ENCODE measurements around the gene CDH22.

Gene CDH22

GRCh38 chr20:46235077-46235476, 73.2 kb downstream of the CDH22 start:
- no peak for DNase-seq

- DNase-seq: no peak
Measured at GRCh38 chr20:46233701-46234100, 74.6 kb downstream of the CDH22 start.

DNA sequence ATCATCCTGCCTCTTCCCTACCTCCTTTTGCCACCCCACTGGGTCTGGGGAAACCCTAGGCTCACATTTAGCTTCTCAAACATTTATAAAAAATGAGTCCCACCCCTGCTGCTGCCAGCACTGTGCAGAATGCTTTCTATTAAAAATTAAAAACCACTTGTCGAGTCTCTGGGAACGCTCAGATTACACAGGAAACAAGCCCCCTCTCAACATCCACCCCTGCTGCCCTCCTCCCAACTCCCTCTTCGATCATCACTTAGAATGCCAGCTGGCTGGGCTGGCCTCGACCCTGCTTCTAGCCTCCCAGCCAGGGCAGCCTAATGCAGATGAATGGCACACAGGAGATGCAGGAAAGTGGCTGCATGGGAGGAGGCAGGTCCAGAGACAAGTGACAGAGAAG, 75.8 kb downstream of the CDH22 start:
- DNase-seq: no peak

- no peak for DNase-seq
Measured at GRCh38 chr20:46230801-46231282, 77.5 kb downstream of the CDH22 start.

- no peak for DNase-seq
Measured at GRCh38 chr20:46230106-46230491, 78.2 kb downstream of the CDH22 start.

GRCh38 chr20:46229478-46230105, 78.7 kb downstream of the CDH22 start:
- no peak for DNase-seq

DNA sequence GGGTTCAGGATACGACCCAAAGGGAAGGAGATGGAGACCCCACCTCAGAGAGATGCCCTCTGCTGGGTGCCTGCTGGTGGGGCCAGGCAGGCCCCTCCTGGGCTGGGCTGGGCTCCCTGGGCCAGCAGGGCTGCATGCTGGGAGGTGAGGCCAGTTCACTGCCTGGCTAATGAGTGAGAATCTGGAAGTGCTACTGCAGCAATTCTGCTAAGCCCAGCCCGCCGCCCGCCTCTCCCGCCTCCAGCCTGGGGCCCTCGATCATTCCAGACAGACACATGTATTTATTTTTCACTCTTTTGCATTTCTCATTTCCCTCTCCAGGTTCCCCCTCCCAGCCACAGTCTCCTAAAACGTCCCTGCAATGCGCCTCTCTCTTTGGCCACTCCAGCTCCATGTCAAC, 79.6 kb downstream of the CDH22 start:
- DNase-seq: no peak

GRCh38 chr20:46227272-46227767, 81.0 kb downstream of the CDH22 start:
- DNase-seq: no peak

- DNase-seq: no peak
Measured at GRCh38 chr20:46226602-46227001, 81.7 kb downstream of the CDH22 start.

DNA sequence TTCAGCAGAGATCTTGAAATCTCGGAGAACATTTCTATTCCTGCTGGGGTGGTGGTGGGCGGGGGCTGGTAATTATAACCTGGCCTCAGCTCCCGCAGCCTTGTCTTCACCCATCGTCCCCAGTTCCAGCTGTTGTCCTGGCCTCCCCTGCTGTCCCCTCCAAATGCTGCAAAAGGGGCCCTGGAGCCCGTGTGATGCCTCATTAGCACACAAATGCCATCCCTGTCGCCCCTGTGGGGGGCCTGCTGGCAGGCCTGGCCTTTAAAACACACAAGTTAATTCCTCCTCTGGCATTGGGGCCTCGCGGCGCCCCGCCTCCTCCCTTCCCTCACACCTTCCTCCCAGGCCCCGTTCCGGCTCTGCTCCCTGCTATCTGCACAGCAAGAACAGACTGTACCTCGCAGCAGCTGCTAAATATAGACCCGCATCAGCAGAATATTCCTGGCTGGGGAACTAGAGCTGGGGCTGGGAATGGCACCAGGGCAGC, 85.7 kb downstream of the CDH22 start:
- DNase-seq: no peak

GRCh38 chr20:46221256-46221833, 87.0 kb downstream of the CDH22 start:
- no peak for DNase-seq

DNA sequence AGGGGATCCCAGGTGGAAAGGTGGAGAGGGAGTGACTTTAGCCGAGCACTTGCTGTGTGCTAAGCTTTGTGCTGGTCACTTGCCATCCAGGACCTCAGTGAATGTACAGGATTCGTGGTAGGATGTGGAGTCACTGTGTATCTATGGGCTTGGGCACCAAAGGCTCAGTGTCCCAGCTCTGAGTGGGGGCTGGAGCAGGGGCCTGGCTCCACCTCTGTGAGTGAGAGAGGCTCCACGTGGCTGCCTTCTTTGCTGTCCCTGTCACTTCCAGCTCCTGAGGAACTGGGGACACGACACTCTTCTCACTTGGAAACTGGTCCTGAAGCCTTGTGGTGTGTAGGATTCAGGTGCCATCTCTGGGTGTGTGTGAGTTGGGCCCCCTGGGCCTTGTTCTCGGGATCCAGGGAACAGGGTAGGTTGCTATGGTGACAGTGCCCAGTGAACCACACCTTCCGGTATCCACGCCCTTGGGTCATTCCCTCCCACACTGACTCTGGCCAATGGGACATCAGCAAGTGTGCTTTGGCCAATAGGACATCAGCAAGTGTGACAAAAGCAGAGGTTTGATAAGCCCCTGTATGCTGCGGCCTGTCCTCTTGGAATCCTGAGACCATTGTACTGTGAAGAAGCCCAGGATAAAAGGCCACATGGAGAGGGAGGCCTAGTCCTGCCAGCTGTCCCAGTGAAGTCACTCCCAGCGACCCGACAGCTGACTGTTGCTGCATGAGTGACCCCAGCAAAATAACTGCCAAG, 87.7 kb downstream of the CDH22 start:
- no peak for DNase-seq

DNA sequence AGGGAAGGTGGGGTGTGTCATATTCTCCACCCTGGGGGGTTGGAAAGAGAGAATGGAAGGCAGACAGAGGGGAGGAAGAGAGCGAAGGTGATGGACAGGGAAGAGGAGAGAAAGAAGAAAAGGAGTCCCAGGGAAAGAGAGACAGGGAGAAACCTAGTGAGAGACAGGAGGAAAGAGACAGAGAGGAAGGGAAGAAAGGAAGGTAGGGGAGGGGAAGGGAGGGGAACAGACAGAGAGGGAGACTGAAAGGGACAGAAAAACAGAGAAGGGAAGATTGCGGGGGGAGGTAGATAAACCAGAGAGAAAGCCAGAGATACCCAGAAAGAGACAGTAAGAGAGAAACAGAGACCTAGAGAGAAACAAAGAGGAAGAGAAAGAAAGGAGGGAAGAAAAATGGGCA, 88.4 kb downstream of the CDH22 start:
- DNase-seq: no peak

DNA sequence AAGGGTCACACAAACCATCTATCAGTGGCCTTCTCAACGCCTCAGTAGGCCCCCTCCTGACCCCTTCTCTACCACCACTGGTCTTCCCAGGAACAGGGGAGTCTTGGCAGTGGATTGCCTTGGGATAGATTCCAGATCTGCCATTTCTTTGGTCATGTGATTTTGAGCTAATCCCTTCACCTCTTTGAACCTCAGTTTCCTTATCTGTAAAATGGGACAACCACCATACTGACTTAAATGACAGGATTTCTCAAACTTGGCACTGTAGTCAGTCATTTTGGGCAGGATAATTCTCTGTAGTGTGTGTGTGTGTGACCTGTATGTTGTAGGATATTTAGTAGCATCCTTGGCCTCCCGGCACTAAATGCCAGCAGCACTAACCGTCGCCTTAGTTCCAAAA, 89.1 kb downstream of the CDH22 start:
- DNase-seq: no peak

- no peak for DNase-seq
Measured at GRCh38 chr20:46218656-46219055, 89.6 kb downstream of the CDH22 start.

DNA sequence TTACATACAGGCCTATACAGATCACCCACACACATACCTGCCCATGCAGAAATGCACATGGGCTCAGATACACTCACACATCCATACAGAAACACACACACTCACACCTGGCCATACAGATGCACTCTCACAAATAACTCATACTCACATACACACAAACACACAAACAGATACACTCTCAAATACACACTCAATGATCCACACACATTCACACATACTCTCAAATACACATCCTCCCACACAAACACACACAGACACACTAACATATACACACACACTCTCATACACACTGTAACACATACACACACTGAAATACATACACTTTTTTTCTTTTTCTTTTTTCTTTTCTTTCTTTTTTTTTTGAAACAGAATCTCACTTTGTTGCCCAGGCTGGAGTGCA, 90.7 kb downstream of the CDH22 start:
- DNase-seq: no peak

- DNase-seq: no peak
Measured at GRCh38 chr20:46216770-46217464, 91.4 kb downstream of the CDH22 start.

GRCh38 chr20:46215913-46216707, 92.2 kb downstream of the CDH22 start:
- DNase-seq: no peak

DNA sequence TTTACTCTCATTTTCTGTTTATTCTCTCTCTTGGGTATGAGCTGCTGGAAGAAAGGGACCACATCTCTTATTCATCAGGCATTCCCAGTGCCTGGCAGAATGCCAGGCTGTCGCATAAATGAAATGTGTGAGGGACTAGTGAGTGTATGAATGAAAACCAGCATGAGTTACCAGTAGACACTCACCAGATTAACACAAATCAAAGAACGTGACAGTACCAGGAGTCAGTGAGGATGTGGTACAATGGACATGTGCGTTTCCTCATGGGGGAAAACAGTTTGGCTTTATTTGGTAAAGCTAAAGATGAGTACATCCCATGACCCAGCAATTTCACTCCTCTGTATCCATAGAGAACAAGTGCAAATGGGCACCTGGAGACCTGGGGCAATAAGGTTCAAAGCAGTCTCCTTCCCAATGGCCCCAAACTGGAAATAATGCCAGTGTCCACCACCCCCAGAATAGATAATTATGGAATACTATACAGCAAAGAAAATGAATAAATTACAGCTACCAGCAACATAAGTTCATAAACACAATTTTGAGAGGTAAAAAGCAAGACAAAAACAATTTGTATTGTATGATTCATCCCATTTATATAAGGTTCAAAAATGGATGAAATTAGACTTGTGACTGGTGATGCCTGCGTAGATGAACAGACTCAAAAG, 93.3 kb downstream of the CDH22 start:
- DNase-seq: no peak

DNA sequence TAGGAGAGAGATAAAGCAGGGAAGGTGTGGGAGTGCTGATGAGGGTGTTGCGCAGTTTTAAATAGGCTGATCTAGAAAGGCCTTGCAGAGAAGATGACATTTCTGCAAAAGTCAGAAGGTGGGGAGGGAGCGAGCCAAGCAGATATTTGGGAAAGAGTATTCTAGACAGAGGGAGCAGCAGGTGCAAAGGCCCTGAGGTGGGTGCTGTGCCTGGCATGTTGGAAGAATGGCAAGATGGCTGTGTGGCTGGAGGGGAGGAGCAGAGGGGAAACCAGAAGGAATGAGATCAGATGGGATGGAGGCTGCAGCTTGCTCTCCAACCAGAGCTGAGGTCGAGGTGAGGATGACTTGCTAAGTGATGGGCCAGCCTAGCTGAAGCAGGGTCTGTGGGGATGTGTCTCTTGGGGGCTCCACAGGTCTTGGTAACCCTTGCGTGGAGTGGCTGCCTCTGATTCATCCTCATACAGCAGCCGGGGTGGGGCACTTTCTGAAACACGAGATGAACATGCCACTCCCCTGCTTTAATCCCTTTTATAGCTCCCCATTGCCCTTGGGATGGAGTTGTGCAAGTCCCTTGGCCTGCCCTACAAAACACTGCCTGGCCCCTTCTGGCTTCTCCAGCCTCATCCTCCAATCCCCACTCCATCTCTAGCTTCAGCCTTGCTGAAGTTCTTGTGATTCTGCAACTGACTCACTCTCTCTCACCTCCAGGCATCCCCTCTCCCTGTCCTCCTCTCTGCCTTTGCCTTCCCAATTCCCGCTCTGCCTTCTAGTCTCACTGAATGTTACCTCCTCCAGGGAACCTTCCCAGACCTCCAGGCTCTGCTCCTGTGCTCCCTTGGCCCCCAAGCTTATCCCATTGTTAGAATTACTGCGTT, 94.1 kb downstream of the CDH22 start:
- DNase-seq: no peak

DNA sequence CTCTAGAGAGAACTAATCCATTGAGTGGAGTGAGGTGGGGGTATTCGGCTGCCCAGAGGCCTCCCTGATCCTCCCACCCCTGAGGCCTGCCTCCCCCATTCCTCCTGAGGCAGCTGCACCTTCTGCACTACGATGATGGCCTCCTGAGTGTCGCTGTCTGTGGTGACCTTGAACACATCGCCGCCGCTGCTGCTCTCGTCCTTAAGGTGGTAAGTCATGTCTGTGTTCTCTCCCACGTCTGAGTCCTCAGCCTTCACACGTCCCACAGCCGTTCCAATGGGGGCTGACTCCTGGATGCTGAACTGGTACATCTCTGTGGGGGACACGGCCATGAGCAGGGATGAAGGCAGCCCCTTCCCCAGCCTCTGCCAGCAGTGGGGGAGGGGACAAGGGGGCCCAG, 95.4 kb downstream of the CDH22 start:
- DNase-seq: no peak

All from stimulated activated CD4-positive, alpha-beta T cell treated with anti-CD3 and anti-CD28 coated beads, Interleukin-15, amount 100 ng/mL, for 24 hours (primary cell).